ENCODE results near the gene HOXC11.

The HOXC11 gene

GRCh38 chr12:54026640-54027441, 53.9 kb downstream of the HOXC11 start:
- DNase-seq: no peak
